HepG2 (cell line): ENCODE data around the gene PFAS. TPM values are rescaled to one million over a fixed set of nuclear protein-coding genes. Genes with fewer than 3 reads are reported as not detected.

Source experiments
- E2F5 ChIP-seq: sonication (generic); formaldehyde crosslinking; conservative IDR thresholded peaks from 2 replicates; pipeline ENCODE4 v1.4.0; 2020; ENCODE audit warnings: missing genetic modification reagents
- HNRNPK ChIP-seq: fragments of 200-400 bp; formaldehyde crosslinking; IDR thresholded peaks from 2 replicates; pipeline ENCODE4 v1.6.1; 2018; ENCODE audit warnings: low read length, low read depth, moderate library complexity, mild to moderate bottlenecking; ENCODE audit not compliant: poor library complexity, severe bottlenecking
- HOMEZ ChIP-seq: IDR thresholded peaks from 2 replicates; pipeline ENCODE4 v1.6.1; 2016; ENCODE audit warnings: low read depth
- IKZF5 ChIP-seq: IDR thresholded peaks from 2 replicates; pipeline ENCODE4 v1.6.1; 2018; ENCODE audit warnings: missing genetic modification reagents, mild to moderate bottlenecking, missing compliant biosample characterization
- KLF15 ChIP-seq: sonication (generic); formaldehyde crosslinking; IDR thresholded peaks from 2 replicates; pipeline ENCODE4 v1.8.1; 2023; ENCODE audit warnings: borderline replicate concordance, mild to moderate bottlenecking, inconsistent platforms, missing genetic modification reagents, mixed read lengths
- KLF9 ChIP-seq: IDR thresholded peaks from 2 replicates; pipeline ENCODE4 v1.6.1; 2016; ENCODE audit warnings: low read depth
- NFIC ChIP-seq: IDR thresholded peaks from 2 replicates; pipeline ENCODE4 v1.6.1; 2012; ENCODE audit warnings: mild to moderate bottlenecking, low read length, inconsistent platforms
- SCMH1 ChIP-seq: sonication (generic); formaldehyde crosslinking; IDR thresholded peaks from 2 replicates; pipeline ENCODE4 v1.9.0; 2021; ENCODE audit warnings: missing genetic modification reagents, mild to moderate bottlenecking, borderline replicate concordance
- THAP8 ChIP-seq: sonication (generic); formaldehyde crosslinking; IDR thresholded peaks from 2 replicates; pipeline ENCODE4 v1.5.1; 2020; ENCODE audit warnings: missing genetic modification reagents, mild to moderate bottlenecking, borderline replicate concordance
- ZBTB21 ChIP-seq: sonication (generic); formaldehyde crosslinking; IDR thresholded peaks from 2 replicates; pipeline ENCODE4 v1.4.0; 2020; ENCODE audit warnings: missing genetic modification reagents
- ZBTB39 ChIP-seq: sonication (generic); formaldehyde crosslinking; IDR thresholded peaks from 2 replicates; pipeline ENCODE4 v1.5.0; 2020; ENCODE audit warnings: missing genetic modification reagents
- ZC3H13 ChIP-seq: sonication (generic); formaldehyde crosslinking; IDR thresholded peaks from 2 replicates; pipeline ENCODE4 v1.8.1; 2023; ENCODE audit warnings: mild to moderate bottlenecking, missing genetic modification reagents, moderate library complexity
- ZFAT ChIP-seq: sonication (generic); formaldehyde crosslinking; conservative IDR thresholded peaks from 2 replicates; pipeline ENCODE4 v1.8.1; 2023; ENCODE audit warnings: missing genetic modification reagents, inconsistent platforms
- ZNF121 ChIP-seq: sonication (generic); formaldehyde crosslinking; IDR thresholded peaks from 2 replicates; pipeline ENCODE4 v1.5.0; 2020; ENCODE audit warnings: mild to moderate bottlenecking, missing genetic modification reagents
- ZNF143 ChIP-seq: sonication (generic); formaldehyde crosslinking; IDR thresholded peaks from 2 replicates; pipeline ENCODE4 v1.4.0; 2020; ENCODE audit warnings: missing genetic modification reagents
- ZNF430 ChIP-seq: sonication (generic); formaldehyde crosslinking; IDR thresholded peaks from 2 replicates; pipeline ENCODE4 v1.9.0; 2021; ENCODE audit warnings: mild to moderate bottlenecking, missing genetic modification reagents
- ZNF556 ChIP-seq: sonication (generic); formaldehyde crosslinking; IDR thresholded peaks from 2 replicates; pipeline ENCODE4 v1.4.0; 2020; ENCODE audit warnings: mild to moderate bottlenecking, missing genetic modification reagents, borderline replicate concordance
- ZNF672 ChIP-seq: sonication (generic); formaldehyde crosslinking; IDR thresholded peaks from 2 replicates; pipeline ENCODE4 v1.8.1; 2022; ENCODE audit warnings: missing genetic modification reagents
- ZNF678 ChIP-seq: sonication (generic); formaldehyde crosslinking; IDR thresholded peaks from 2 replicates; pipeline ENCODE4 v1.4.0; 2020; ENCODE audit warnings: mild to moderate bottlenecking, missing genetic modification reagents
- ZNF768 ChIP-seq: sonication (generic); formaldehyde crosslinking; IDR thresholded peaks from 2 replicates; pipeline ENCODE4 v1.4.0; 2020; ENCODE audit warnings: missing genetic modification reagents
- ZUFSP ChIP-seq: sonication (generic); formaldehyde crosslinking; IDR thresholded peaks from 2 replicates; pipeline ENCODE4 v1.9.0; 2021; ENCODE audit warnings: missing genetic modification reagents, mild to moderate bottlenecking, borderline replicate concordance
- polyA plus RNA-seq, 8 experiments: library from polyadenylated mRNA; depleted of rRNA in 3 of 8; stranded (reverse) in 7 of 8; unstranded in 1 of 8; fragments of >200 nt; fragmentation: Illumina TruSeq in 4 of 8; extraction: Trizol in 4 of 8; gene quantifications; 2 replicates each; pipeline versions ENCODE4 v1.2.1 to v1.2.3, GENCODE V29; 2011 to 2016; ENCODE audit warnings: low read depth in 4 of 8, missing spikeins in 1 of 8, mixed read lengths in 1 of 8; ENCODE audit not compliant: insufficient read depth in 1 of 8
- total RNA-seq, 5 experiments: library from RNA; depleted of rRNA; stranded (reverse); fragments of >200 nt; fragmentation: Illumina TruSeq; extraction: Trizol; gene quantifications; 2 replicates each; pipeline ENCODE4 v1.2.3, GENCODE V29; 2016; ENCODE audit warnings: low read depth in 1 of 5

Gene PFAS
- total and polyA plus RNA-seq, 2 of the 13 experiments (the other 11 are each of a cell fraction or from before 2014, with no cell fraction given) = 49.4 to 58.2 TPM

- TF ChIP-seq ZBTB39 (CRISPR knock-in tag) (no peak), ZNF121 (no peak), NFIC (no peak), ZUFSP (CRISPR knock-in tag) (no peak), KLF15 (no peak), ZNF678 (0 out of 2 replicates have a peak, but pooled peaks have one; percentile 61), ZNF556 (CRISPR knock-in tag) (0 out of 2 replicates have a peak, but pooled peaks have one; percentile 51), ZBTB21 (CRISPR knock-in tag) (peak; percentile 43; the same call in 1 of the 2 replicates), HNRNPK (no peak), KLF9 (CRISPR knock-in tag) (no peak), ZFAT (CRISPR knock-in tag) (peak; percentile 97), THAP8 (CRISPR knock-in tag) (no peak), HOMEZ (CRISPR knock-in tag) (no peak), ZNF768 (CRISPR knock-in tag) (no peak), ZC3H13 (CRISPR knock-in tag) (peak; percentile 70), ZNF143 (CRISPR knock-in tag) (peak; percentile 57), E2F5 (CRISPR knock-in tag) (peak; percentile 89), ZNF672 (CRISPR knock-in tag) (no peak), SCMH1 (CRISPR knock-in tag) (no peak), ZNF430 (CRISPR knock-in tag) (no peak; the same call in 1 of the 2 replicates), IKZF5 (CRISPR knock-in tag) (peak; percentile 36; the same call in 1 of the 2 replicates)
Observed at GRCh38 chr17:8248751-8249607, at the start of gene PFAS (continued).
